HEK293 (cell line): ENCODE measurements around the gene FAM171A1.

Source experiments
- ZNF274 ChIP-seq, 2 experiments: fragments of 200-500 bp in 1 of 2; fragments of 450-650 bp in 1 of 2; sonication (Bioruptor generic) in 1 of 2; formaldehyde crosslinking in 1 of 2; IDR thresholded peaks; 2 replicates each; pipeline versions ENCODE4 v1.5.1 to v1.6.1; 2014 to 2016; ENCODE audit warnings: borderline replicate concordance in 1 of 2, inconsistent platforms in 1 of 2, low read length in 1 of 2, missing biosample characterization in 1 of 2, missing genetic modification characterization in 1 of 2
- ZNF37A ChIP-seq: fragments of 450-650 bp; IDR thresholded peaks from 2 replicates; pipeline ENCODE4 v1.5.1; 2018; ENCODE audit warnings: missing biosample characterization, missing genetic modification characterization
- ZNF555 ChIP-seq: fragments of 450-650 bp; formaldehyde crosslinking; conservative IDR thresholded peaks from 2 replicates; pipeline ENCODE4 v1.5.1; 2017; ENCODE audit warnings: missing biosample characterization, mild to moderate bottlenecking, missing genetic modification characterization, inconsistent platforms
- TF ChIP-seq, protein P1 (sequence below): fragments of 450-650 bp; formaldehyde crosslinking; IDR thresholded peaks from 2 replicates; pipeline ENCODE4 v1.5.1; 2016; ENCODE audit warnings: missing biosample characterization, missing genetic modification characterization
- TF ChIP-seq, protein P2 (sequence below): fragments of 450-650 bp; formaldehyde crosslinking; IDR thresholded peaks from 2 replicates; pipeline ENCODE4 v1.5.1; 2016; ENCODE audit warnings: missing biosample characterization, missing genetic modification characterization
- TF ChIP-seq, protein P3 (sequence below): fragments of 450-650 bp; formaldehyde crosslinking; conservative IDR thresholded peaks from 2 replicates; pipeline ENCODE4 v1.5.1; 2016; ENCODE audit warnings: low read depth, missing biosample characterization, missing genetic modification characterization
- TF ChIP-seq, protein P4 (sequence below): fragments of 450-650 bp; formaldehyde crosslinking; IDR thresholded peaks from 2 replicates; pipeline ENCODE4 v1.5.1; 2016; ENCODE audit warnings: missing biosample characterization, missing genetic modification characterization

DNA sequence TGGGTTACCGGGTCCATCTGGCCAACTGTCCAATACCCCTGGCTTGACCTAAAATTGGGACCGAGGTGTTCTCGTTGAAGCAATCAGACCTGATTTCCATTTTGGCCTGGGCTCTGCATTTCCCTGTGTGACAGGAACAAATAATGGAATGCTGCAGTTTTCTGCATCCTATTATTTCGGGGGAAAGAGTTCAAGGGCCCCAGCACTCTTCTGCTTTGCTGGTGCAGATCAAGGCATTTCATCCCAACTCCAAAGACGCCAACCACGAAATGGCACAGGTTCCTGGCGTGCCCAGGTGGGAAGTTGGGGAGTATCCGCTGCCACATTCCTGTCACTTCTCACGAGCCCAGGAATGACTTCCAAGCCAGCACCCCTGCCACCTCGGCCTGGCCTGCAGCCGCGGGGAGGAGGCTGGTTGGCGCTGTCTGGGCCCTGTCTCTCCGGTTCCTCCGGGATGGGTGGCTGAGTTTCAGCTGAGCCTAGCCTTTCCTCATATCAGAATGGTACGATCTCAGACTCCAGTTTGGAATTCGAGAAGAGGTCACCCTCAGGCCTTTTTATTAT is 56.5 kb downstream of the FAM171A1 start:
- TF ChIP-seq, protein P1, sequence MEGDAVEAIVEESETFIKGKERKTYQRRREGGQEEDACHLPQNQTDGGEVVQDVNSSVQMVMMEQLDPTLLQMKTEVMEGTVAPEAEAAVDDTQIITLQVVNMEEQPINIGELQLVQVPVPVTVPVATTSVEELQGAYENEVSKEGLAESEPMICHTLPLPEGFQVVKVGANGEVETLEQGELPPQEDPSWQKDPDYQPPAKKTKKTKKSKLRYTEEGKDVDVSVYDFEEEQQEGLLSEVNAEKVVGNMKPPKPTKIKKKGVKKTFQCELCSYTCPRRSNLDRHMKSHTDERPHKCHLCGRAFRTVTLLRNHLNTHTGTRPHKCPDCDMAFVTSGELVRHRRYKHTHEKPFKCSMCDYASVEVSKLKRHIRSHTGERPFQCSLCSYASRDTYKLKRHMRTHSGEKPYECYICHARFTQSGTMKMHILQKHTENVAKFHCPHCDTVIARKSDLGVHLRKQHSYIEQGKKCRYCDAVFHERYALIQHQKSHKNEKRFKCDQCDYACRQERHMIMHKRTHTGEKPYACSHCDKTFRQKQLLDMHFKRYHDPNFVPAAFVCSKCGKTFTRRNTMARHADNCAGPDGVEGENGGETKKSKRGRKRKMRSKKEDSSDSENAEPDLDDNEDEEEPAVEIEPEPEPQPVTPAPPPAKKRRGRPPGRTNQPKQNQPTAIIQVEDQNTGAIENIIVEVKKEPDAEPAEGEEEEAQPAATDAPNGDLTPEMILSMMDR (tag by site-specific recombination) = no peak
- TF ChIP-seq ZNF274 (IDR thresholded peaks at IDR 0.05; ENCODE audit: low read length) = no peak
- no peak for TF ChIP-seq ZNF274 (tag by site-specific recombination; IDR thresholded peaks at IDR 0.05; ENCODE audit: borderline replicate concordance)
- TF ChIP-seq, protein P2, sequence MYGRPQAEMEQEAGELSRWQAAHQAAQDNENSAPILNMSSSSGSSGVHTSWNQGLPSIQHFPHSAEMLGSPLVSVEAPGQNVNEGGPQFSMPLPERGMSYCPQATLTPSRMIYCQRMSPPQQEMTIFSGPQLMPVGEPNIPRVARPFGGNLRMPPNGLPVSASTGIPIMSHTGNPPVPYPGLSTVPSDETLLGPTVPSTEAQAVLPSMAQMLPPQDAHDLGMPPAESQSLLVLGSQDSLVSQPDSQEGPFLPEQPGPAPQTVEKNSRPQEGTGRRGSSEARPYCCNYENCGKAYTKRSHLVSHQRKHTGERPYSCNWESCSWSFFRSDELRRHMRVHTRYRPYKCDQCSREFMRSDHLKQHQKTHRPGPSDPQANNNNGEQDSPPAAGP (tag by site-specific recombination) = no peak
- no peak for TF ChIP-seq ZNF37A (tag by site-specific recombination)
- TF ChIP-seq, protein P3, sequence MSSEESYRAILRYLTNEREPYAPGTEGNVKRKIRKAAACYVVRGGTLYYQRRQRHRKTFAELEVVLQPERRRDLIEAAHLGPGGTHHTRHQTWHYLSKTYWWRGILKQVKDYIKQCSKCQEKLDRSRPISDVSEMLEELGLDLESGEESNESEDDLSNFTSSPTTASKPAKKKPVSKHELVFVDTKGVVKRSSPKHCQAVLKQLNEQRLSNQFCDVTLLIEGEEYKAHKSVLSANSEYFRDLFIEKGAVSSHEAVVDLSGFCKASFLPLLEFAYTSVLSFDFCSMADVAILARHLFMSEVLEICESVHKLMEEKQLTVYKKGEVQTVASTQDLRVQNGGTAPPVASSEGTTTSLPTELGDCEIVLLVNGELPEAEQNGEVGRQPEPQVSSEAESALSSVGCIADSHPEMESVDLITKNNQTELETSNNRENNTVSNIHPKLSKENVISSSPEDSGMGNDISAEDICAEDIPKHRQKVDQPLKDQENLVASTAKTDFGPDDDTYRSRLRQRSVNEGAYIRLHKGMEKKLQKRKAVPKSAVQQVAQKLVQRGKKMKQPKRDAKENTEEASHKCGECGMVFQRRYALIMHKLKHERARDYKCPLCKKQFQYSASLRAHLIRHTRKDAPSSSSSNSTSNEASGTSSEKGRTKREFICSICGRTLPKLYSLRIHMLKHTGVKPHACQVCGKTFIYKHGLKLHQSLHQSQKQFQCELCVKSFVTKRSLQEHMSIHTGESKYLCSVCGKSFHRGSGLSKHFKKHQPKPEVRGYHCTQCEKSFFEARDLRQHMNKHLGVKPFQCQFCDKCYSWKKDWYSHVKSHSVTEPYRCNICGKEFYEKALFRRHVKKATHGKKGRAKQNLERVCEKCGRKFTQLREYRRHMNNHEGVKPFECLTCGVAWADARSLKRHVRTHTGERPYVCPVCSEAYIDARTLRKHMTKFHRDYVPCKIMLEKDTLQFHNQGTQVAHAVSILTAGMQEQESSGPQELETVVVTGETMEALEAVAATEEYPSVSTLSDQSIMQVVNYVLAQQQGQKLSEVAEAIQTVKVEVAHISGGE (tag by site-specific recombination) = no peak
- TF ChIP-seq, protein P4, sequence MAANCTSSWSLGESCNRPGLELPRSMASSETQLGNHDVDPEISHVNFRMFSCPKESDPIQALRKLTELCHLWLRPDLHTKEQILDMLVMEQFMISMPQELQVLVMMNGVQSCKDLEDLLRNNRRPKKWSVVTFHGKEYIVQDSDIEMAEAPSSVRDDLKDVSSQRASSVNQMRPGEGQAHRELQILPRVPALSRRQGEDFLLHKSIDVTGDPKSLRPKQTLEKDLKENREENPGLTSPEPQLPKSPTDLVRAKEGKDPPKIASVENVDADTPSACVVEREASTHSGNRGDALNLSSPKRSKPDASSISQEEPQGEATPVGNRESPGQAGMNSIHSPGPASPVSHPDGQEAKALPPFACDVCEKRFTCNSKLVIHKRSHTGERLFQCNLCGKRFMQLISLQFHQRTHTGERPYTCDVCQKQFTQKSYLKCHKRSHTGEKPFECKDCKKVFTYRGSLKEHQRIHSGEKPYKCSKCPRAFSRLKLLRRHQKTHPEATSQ (tag by site-specific recombination) = no peak
- TF ChIP-seq ZNF555 = no peak
